Activated naive CD8-positive, alpha-beta T cell treated with anti-CD3 and anti-CD28 coated beads for 36 hours (primary cell): ENCODE measurements around the gene SCP2. TPM values are rescaled to one million over a fixed set of nuclear protein-coding genes. Genes with fewer than 3 reads are reported as not detected.

Experiments
- DNase-seq: peaks from one replicate; pipeline ENCODE4 v3.0.0; 2021
- H3K27ac Mint-ChIP-seq: one replicate; pipeline ENCODE4 v1.8.0; 2022; ENCODE audit warnings: mild to moderate bottlenecking, moderate library complexity, mixed read lengths
- H3K27me3 Mint-ChIP-seq: one replicate; pipeline ENCODE4 v1.8.0; 2022; ENCODE audit warnings: mild to moderate bottlenecking, mixed read lengths
- H3K36me3 Mint-ChIP-seq: one replicate; pipeline ENCODE4 v1.8.0; 2021; ENCODE audit warnings: mild to moderate bottlenecking, mixed read lengths
- H3K4me1 Mint-ChIP-seq: one replicate; pipeline ENCODE4 v1.8.0; 2021; ENCODE audit warnings: mixed read lengths
- H3K4me3 Mint-ChIP-seq: one replicate; pipeline ENCODE4 v1.8.0; 2022; ENCODE audit warnings: mild to moderate bottlenecking, moderate library complexity, mixed read lengths
- H3K9me3 Mint-ChIP-seq: one replicate; pipeline ENCODE4 v1.8.0; 2022; ENCODE audit warnings: mixed read lengths
- total RNA-seq, 2 experiments: library from RNA; stranded (reverse); gene quantifications; one replicate each; pipeline ENCODE4 v1.2.3, GENCODE V29; 2021

SCP2 gene
- total RNA-seq, 2 experiments from 2014 or later = 63.9 to 66.2 TPM

DNA sequence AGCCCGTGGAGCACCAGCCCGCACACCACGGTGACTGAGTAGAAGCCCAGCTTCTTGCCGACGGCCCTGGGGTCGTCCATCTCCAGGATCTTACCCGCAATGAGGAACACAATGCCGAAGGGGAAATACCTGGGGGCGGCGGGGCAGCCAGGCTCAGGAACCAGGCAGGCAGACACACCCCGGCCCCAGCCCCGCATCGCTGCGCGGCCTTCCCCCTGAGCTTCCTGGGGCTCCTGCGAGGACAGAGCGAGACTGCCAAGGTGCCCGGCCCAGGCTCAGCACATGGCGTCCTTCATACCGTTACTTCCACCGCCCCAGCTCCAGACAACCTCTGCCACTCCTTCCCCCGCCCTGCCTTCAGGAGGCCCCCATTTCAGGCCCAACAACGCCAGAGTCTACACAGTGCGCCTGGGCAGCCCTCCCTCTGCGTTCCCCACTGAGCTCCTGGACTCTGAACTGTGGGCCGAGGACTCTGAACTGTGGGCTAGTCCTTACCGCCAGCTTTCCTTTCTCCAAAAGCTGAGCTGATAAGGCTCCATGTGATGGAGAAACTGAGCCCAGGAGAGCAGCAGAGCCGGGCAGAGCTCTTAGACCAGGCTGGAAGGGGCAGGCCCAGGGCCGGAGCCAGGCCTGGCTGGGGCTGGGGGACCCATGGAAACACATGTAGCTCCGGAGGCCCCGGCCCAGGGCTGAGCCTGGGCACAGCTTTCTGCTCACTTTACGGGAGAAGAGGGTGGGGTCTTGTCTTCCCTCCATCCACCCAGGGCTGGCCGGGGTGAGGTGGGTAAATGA lies 165.8 kb downstream of the SCP2 start:
- no peak for DNase-seq
- H3K36me3 Mint-ChIP-seq = no peaks in the 10 kb centered on the region
- H3K9me3 Mint-ChIP-seq = no peaks in the 10 kb centered on the region
- no peaks in the 10 kb centered on the region for H3K27me3 Mint-ChIP-seq
- H3K4me1 Mint-ChIP-seq = no peaks in the 10 kb centered on the region
- H3K4me3 Mint-ChIP-seq = no peak overlapping the region
- no peak overlapping the region for H3K27ac Mint-ChIP-seq

DNA sequence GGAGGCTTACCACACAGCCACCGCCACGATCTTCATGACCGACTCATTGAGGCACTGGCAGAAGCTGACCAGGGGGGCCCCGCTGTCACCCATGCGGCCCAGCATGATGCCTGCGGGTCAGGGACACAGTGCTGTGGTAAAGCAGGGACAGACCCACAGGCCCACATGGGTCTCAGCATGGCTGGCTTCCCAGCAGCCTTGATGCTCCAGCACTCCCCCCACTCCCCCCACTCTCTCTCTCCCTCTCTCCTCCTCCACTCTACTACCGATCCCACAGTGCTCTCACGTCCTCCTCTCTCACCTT lies 166.3 kb downstream of the SCP2 start:
- no peak overlapping the region for H3K4me3 Mint-ChIP-seq
- H3K4me1 Mint-ChIP-seq = no peaks in the 10 kb centered on the region
- H3K27ac Mint-ChIP-seq = no peak overlapping the region
- no peak for DNase-seq
- no peaks in the 10 kb centered on the region for H3K36me3 Mint-ChIP-seq
- no peaks in the 10 kb centered on the region for H3K27me3 Mint-ChIP-seq
- H3K9me3 Mint-ChIP-seq = no peaks in the 10 kb centered on the region

DNA sequence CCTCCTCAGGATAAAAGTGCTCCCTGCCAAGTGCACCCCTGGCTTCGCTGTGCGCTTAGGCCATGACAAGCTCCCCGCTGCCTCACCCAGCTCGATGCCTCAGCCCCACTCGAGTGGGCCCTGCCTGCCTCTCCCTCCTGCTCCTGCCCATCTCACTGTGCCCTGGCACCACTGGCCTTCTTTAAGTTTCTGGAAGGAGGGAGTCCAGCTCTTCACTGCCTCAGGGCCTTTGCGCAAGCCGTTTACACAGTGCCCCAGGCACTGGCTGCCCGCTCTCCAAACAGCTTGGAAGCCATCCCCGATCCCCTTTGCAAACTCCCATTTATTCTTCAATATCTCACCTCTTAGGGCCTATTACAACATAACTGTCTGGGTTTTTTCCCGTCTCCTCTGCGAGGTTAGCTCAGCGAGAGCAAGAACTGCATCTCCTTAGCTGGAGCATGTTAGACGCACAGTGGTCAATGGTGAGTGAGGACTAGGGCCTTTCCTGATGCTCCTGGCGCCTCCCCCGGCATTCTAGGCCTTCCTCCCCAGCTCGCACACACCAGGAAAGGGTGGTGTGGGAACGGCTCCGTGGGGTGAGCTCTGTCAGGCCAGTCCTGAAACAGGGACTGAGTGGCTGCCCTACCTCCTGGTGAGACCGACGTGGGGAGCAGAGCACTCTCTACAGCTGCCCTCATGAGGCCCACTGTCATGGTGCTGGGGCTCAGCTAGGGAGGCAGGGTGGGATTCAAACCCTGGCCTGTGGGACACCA lies 166.9 kb downstream of the SCP2 start:
- no peaks in the 10 kb centered on the region for H3K36me3 Mint-ChIP-seq
- no peaks in the 10 kb centered on the region for H3K9me3 Mint-ChIP-seq
- H3K4me1 Mint-ChIP-seq = no peaks in the 10 kb centered on the region
- no peak overlapping the region for H3K27ac Mint-ChIP-seq
- H3K4me3 Mint-ChIP-seq = no peak overlapping the region
- DNase-seq = no peak
- no peaks in the 10 kb centered on the region for H3K27me3 Mint-ChIP-seq

DNA sequence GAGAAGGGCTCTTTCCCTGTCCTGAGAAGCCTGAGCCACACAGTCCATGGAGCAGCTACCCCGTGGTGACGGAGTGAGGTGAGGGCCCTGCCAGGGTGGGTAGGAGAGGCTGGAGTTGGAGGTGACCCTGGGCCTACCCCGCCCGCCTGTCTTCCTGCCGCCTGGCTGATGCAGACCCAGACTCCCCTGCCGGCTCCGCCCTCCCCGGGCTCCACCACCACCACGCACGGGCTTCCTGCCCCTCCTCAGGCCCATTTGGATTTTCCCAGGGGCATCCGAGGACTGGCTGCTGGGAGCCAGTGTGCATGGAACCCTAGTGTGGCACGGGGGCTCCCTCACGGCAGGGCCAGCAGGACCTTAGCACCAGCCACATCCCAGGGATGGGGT lies 167.4 kb downstream of the SCP2 start:
- Mint-ChIP-seq H3K9me3 (no peaks in the 10 kb centered on the region), H3K4me1 (no peaks in the 10 kb centered on the region), H3K36me3 (no peaks in the 10 kb centered on the region), H3K27ac (no peak overlapping the region), H3K4me3 (no peak overlapping the region), H3K27me3 (no peaks in the 10 kb centered on the region)
- no peak for DNase-seq

Other genes starting within 250 kb of the SCP2 start
- 10 to 100 TPM; 32.5 to 35.7 TPM for gene COA7, start 228.9 kb upstream of the SCP2 start, total RNA-seq
- 1 to 10 TPM; 9.7 to 9.9 TPM for gene ZYG11B, start 200.8 kb upstream of the SCP2 start, total RNA-seq
- under 1 TPM; 0.19 to 0.20 TPM for gene ZYG11A, start 84.5 kb upstream of the SCP2 start, total RNA-seq
- gene ECHDC2, start 5.5 kb upstream of the SCP2 start, total RNA-seq = 10 to 100 TPM; 28.5 to 29.1 TPM
- not detected for gene PODN, start 134.9 kb downstream of the SCP2 start, total RNA-seq
- gene SLC1A7, start 215.4 kb downstream of the SCP2 start, total RNA-seq = not detected